GM08714 (cell line): ENCODE data around the gene OPTC.
"Not testable (repeated sequence)": the region's sequence is repeated elsewhere in the genome, so short reads cannot be mapped to it uniquely, and the experiment has no call there.

Experiments used
- H3K4me3 ChIP-seq: fragments of 200-500 bp; sonication (Bioruptor generic); 2 replicates; pipeline ENCODE4 v1.5.1; 2014; ENCODE audit warnings: mild to moderate bottlenecking, low read length, inconsistent platforms
- ZNF274 ChIP-seq: IDR thresholded peaks from 2 replicates; pipeline ENCODE4 v1.6.1; 2012; ENCODE audit warnings: mild to moderate bottlenecking, low read depth, low read length

OPTC gene, protein sequence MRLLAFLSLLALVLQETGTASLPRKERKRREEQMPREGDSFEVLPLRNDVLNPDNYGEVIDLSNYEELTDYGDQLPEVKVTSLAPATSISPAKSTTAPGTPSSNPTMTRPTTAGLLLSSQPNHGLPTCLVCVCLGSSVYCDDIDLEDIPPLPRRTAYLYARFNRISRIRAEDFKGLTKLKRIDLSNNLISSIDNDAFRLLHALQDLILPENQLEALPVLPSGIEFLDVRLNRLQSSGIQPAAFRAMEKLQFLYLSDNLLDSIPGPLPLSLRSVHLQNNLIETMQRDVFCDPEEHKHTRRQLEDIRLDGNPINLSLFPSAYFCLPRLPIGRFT

GRCh38 chr1:203493901-203494300 lies at the start of gene OPTC:
Gene OPTC (plus strand): TSS chr1:203494153. CDS start chr1:203496006, 1,853 bp downstream.
- no peak within 1 kb of the TSS for H3K4me3 ChIP-seq
- TF ChIP-seq ZNF274, result no peak

GRCh38 chr1:203444171-203444576 lies 49.8 kb upstream of the OPTC start:
- TF ChIP-seq ZNF274, result no peak
- no peak overlapping the region for H3K4me3 ChIP-seq

DNA sequence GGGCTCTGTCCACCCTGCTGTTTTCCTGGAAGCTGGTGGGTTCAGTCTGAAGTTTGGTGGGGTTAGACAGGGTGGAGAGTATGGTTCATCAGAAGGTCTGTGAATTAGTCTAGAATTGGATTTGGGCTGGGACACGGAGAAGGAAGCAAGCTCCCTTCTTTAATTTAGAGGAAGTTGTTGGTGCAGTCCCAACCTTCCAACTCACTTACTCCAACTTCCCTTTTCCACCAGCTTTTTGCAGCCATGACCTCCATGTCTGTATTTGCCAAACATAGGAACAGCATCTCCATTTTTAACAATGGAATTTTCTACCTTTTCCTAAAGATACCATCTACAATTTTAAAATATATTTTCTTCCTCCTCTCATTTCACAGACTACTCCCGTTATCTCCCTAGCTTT lies 46.8 kb upstream of the OPTC start:
- TF ChIP-seq ZNF274, result no peak
- no peak overlapping the region for H3K4me3 ChIP-seq

DNA sequence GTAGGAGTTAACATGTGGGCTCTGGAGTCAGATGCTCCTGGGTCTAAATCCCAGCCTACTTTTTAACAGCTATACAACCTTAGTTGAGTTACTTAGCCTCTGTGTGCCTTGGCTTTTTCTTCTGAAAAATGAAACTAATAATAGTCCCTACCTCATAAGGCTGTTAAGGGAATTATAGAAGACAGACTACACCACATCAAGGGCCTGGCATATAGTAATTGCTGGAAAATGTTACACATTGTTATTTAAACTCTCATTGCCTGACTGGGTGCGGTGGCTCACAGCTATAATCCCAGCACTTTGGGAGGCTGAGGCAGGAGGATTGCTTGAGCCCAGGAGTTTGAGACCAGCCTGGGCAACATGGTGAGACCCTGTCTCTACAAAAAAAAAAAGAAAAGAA lies 46.4 kb upstream of the OPTC start:
- not testable (repeated sequence) for H3K4me3 ChIP-seq

GRCh38 chr1:203448521-203449061 lies 45.4 kb upstream of the OPTC start:
- H3K4me3 ChIP-seq, result no peak overlapping the region
- no peak for TF ChIP-seq ZNF274

- no peak overlapping the region for H3K4me3 ChIP-seq
- no peak for TF ChIP-seq ZNF274
Measured at GRCh38 chr1:203450001-203450400, 44.0 kb upstream of the OPTC start.

DNA sequence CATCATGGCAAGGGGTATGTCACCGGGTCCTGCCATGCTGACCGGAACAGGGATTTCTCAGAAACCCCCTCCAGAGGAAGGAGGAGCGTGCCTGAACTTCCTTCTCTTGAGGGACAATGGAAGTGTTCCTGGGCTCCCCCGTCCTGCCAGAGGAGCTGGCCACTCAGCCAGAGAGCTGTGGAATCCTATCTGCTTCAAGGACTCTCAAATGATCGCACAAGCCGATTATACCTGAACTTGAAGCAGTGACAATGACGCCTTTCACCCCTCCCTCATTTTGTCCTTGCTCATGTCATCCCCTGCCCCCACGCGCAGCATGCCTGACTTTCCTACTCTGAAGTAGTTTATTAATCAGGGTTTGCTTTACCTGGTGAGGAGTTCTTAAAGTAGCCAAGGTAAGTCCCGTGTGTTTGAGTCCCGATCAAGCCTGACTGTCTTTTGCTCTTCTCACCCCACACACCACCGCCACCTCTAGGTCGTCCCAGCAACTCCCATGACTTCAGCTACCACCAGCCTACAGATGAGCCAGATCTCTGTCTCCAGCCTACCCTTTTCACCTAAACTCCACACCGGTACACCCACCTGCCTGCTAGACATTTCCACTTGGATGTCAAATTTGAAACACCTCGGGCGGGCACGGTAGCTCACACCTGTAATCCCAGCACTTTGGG lies 43.3 kb upstream of the OPTC start:
- no peak overlapping the region for H3K4me3 ChIP-seq

GRCh38 chr1:203451836-203452784 lies 41.8 kb upstream of the OPTC start:
- TF ChIP-seq ZNF274, result no peak
- H3K4me3 ChIP-seq, result no peak overlapping the region

More for the DNA sequence above, 43.3 kb upstream of the OPTC start:
- no peak for TF ChIP-seq ZNF274

DNA sequence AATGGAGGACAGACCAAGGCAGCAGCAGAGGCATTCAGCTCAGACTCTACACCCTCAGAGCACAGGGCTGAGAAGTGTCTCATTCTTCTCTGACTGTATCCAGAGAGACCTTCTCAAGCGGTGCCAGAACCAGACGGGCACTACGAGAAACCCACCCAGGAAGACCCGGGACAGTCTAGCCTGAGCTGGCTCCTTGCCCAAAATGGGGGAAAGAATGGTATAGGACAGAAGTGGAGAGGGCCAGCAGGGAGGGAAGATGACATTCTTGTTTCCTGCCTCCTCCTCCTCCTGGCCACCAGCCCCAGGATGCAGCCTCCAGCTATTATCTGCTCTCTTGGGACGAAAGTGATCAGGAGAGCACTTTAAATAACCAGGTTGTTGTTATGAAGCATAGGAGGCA lies 40.9 kb upstream of the OPTC start:
- TF ChIP-seq ZNF274, result no peak
- H3K4me3 ChIP-seq, result no peak overlapping the region

DNA sequence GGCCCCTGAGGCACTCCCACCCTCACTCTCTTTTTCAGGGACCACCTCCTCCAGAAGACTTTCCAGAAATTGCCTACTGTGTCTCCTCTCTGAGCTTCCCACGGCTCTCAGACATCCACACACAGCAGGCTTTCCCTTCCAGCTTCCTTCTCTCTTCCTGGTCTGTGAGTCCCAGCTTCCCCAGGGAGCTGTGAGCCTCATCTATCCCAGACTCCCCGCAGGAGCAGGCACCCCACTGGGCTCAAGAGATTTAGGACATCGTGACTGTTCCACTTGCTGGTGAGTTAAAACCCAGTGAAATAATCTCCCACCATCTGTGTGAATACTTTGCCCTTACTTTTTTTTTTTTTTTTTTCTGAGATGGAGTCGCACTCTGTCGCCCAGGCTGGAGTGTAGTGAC lies 40.3 kb upstream of the OPTC start:
- TF ChIP-seq ZNF274, result no peak
- H3K4me3 ChIP-seq, result no peak overlapping the region

DNA sequence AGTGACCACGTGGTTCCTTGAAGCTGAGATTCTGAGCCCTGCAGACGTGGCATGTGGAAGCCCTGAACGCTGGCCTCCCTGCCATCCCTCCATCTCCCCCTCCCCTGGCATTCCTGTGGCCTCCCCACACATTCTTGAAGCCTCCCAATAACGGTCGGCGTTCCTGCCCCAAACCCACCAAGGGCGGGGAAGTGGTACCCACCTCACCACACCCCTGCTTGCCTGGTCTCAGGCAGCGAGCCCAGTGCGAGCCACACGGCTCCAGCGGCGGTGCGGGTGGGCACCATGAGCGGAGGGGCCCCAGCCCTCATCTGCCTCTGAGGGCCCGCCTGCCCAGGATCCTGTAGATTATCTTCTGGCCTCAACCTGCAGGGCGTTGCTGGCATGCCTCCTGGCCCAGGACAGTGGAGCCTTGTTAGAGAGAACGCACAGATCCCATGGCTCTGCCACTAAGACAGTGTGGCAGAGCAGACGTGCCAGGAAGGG lies 38.9 kb upstream of the OPTC start:
- TF ChIP-seq ZNF274, result no peak
- no peak overlapping the region for H3K4me3 ChIP-seq

GRCh38 chr1:203455706-203456105 lies 38.2 kb upstream of the OPTC start:
- TF ChIP-seq ZNF274, result no peak
- no peak overlapping the region for H3K4me3 ChIP-seq

DNA sequence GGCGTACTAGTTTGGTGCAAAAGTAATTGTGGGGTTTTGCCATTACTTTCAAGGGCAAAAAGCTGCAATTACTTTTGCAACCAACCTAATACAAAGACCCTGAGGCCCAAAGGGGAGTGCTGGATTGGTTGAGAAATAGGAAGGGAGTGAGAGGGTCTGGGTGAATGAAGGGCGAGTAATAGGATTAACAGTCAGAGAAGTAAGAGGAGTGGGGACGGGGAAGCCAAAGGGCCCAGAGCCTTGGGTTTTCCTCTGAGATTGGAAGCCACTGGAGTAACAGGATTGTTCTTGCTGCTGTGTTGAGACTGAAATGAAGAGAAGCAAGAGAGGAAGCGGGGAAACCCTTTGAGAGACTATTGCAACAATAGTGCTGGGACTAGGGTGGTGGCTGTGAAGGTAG lies 37.4 kb upstream of the OPTC start:
- TF ChIP-seq ZNF274, result no peak
- no peak overlapping the region for H3K4me3 ChIP-seq

GRCh38 chr1:203458078-203458477 lies 35.9 kb upstream of the OPTC start:
- no peak overlapping the region for H3K4me3 ChIP-seq
- TF ChIP-seq ZNF274, result no peak

DNA sequence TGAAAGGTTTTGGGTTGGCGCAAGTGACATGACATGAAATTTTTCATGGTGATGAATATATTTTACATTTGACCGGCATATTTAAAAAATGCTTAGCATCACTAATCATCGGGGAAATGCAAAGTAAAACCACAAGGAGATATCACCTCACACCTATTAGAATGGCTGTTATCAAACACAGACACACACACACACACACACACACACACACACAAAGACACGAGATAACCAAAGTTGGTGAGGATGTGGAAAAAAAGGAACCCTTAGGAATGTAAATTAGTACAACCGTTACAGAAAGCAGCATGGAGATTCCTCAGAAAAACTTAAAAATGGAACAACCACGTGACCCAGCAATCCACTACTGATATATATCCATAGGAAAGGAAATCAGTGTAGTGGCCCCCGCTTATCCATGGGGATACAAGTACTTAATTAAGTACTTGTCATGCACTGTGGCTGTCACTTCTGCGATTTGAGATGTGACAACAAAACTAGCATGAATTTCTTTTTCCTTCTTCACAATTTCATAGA lies 34.2 kb upstream of the OPTC start:
- no peak for TF ChIP-seq ZNF274

More for the DNA sequence above, 34.2 kb upstream of the OPTC start:
- no peak overlapping the region for H3K4me3 ChIP-seq
